Smooth muscle cell (in vitro differentiated cells): ENCODE measurements around the gene TIFAB. TPM values are rescaled to one million over a fixed set of nuclear protein-coding genes. Genes with fewer than 3 reads are reported as not detected.

ENCODE experiments used
- DNase-seq: peaks from one replicate; lab custom pipeline; 2025; ENCODE audit not compliant: unreplicated experiment; lab: John Stamatoyannopoulos, UW
- H2AFZ ChIP-seq: fragments of 200-600 bp; sonication (generic); 2 replicates; pipeline ENCODE4 v1.6.0; 2016; ENCODE audit warnings: antibody characterized with exemption, low read depth, mild to moderate bottlenecking
- H3F3A ChIP-seq: fragments of 200-600 bp; sonication (generic); 2 replicates; pipeline ENCODE4 v1.6.0; 2017; ENCODE audit warnings: antibody characterized with exemption, low read depth
- H3K27ac ChIP-seq: fragments of 200-600 bp; sonication (generic); 2 replicates; pipeline ENCODE4 v1.5.1; 2016; ENCODE audit warnings: low read depth, mild to moderate bottlenecking
- H3K27me3 ChIP-seq: fragments of 200-600 bp; sonication (generic); 2 replicates; pipeline ENCODE4 v1.6.1; 2016; ENCODE audit warnings: low read depth, mild to moderate bottlenecking
- H3K36me3 ChIP-seq: fragments of 200-600 bp; sonication (generic); 2 replicates; pipeline ENCODE4 v1.5.1; 2016; ENCODE audit warnings: low read depth
- H3K4me1 ChIP-seq: fragments of 200-600 bp; sonication (generic); 2 replicates; pipeline ENCODE4 v1.5.1; 2016; ENCODE audit warnings: low read depth
- H3K4me2 ChIP-seq: fragments of 200-600 bp; sonication (generic); 2 replicates; pipeline ENCODE4 v1.6.0; 2016; ENCODE audit warnings: mild to moderate bottlenecking
- H3K4me3 ChIP-seq: fragments of 200-600 bp; sonication (generic); 2 replicates; pipeline ENCODE4 v1.5.1; 2016; ENCODE audit warnings: mild to moderate bottlenecking
- H3K79me2 ChIP-seq: fragments of 200-600 bp; sonication (generic); 2 replicates; pipeline ENCODE4 v1.6.0; 2016; ENCODE audit warnings: low read depth, mild to moderate bottlenecking
- H3K9ac ChIP-seq: fragments of 200-600 bp; sonication (generic); 2 replicates; pipeline ENCODE4 v1.6.0; 2016; ENCODE audit warnings: low read depth
- H3K9me3 ChIP-seq: fragments of 200-600 bp; sonication (generic); replicated peaks from 2 replicates; pipeline ENCODE4 v1.5.1; 2016; ENCODE audit warnings: low read depth
- H4K20me1 ChIP-seq: fragments of 200-600 bp; sonication (generic); 2 replicates; pipeline ENCODE4 v1.6.0; 2016; ENCODE audit warnings: low read depth
- WGBS: methylation state at CpG from one replicate; pipeline ENCODE4 v1.1.7; 2016; ENCODE audit warnings: low lambda C conversion rate; 5-methylcytosine and 5-hydroxymethylcytosine counted together
- polyA plus RNA-seq: library from polyadenylated mRNA; unstranded; fragments of >200 nt; fragmentation: Nextera tagmentation; extraction: Ambion mirVana; gene quantifications from 2 replicates; pipeline ENCODE4 v1.2.1, GENCODE V29; 2016
- total RNA-seq: library from RNA; depleted of rRNA; stranded (reverse); fragments of >200 nt; gene quantifications from 2 replicates; pipeline ENCODE4 v1.2.3, GENCODE V29; 2014
- TF ChIP-seq, protein P1 (sequence below): fragments of 200-600 bp; sonication (generic); IDR thresholded peaks from 2 replicates; pipeline ENCODE4 v1.5.1; 2017; ENCODE audit warnings: borderline replicate concordance, mild to moderate bottlenecking, antibody characterized with exemption; ENCODE audit not compliant: insufficient read depth, poor library complexity, severe bottlenecking

Gene TIFAB
- total and polyA plus RNA-seq, 2 experiments from 2014 or later: 0.08 TPM; not detected in 1

DNA sequence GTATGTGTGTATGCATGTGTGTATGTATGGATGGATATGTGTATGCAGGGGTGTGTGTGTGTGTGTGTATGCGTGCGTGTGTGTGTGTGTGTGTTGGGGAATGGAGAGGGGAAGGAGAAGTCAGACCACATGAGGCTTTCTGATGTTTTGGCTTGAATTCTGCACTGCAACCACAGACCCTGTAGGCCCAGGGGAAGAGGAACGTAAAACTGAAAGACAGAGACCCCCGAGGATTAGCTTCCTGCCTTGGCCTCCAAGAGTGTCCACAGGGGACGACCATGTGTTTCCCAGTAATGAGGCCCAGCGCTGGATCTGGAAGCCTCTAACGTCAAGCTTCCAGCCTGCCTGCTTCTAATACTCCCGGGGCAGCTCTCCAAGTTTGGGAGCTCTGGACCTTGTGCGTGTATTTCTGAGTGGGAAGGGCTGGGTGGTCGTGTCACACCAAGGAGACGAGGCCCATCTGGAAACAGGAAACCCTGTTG lies 10.8 kb downstream of the TIFAB start:
- no peaks in the 10 kb centered on the region for H3K27me3 ChIP-seq
- no peak overlapping the region for H3K9ac ChIP-seq
- no peak overlapping the region for H2AFZ ChIP-seq
- 53% methylated on average over 11 of the region's 11 CpGs for WGBS
- peak overlapping the region; percentile 95 for H3K27ac ChIP-seq
- no peaks in the 10 kb centered on the region for H3K36me3 ChIP-seq
- TF ChIP-seq, protein P1, sequence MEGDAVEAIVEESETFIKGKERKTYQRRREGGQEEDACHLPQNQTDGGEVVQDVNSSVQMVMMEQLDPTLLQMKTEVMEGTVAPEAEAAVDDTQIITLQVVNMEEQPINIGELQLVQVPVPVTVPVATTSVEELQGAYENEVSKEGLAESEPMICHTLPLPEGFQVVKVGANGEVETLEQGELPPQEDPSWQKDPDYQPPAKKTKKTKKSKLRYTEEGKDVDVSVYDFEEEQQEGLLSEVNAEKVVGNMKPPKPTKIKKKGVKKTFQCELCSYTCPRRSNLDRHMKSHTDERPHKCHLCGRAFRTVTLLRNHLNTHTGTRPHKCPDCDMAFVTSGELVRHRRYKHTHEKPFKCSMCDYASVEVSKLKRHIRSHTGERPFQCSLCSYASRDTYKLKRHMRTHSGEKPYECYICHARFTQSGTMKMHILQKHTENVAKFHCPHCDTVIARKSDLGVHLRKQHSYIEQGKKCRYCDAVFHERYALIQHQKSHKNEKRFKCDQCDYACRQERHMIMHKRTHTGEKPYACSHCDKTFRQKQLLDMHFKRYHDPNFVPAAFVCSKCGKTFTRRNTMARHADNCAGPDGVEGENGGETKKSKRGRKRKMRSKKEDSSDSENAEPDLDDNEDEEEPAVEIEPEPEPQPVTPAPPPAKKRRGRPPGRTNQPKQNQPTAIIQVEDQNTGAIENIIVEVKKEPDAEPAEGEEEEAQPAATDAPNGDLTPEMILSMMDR: no peak
- no peak for DNase-seq
- no peaks in the 10 kb centered on the region for H3K79me2 ChIP-seq
- peaks cover 15% of the 10 kb centered on the region for H3F3A ChIP-seq
- no peak overlapping the region for H3K4me2 ChIP-seq
- H3K9me3 ChIP-seq: no peaks in the 10 kb centered on the region
- peaks cover 18% of the 10 kb centered on the region for H3K4me1 ChIP-seq
- H3K4me3 ChIP-seq: no peak overlapping the region
- H4K20me1 ChIP-seq: no peaks in the 10 kb centered on the region

DNA sequence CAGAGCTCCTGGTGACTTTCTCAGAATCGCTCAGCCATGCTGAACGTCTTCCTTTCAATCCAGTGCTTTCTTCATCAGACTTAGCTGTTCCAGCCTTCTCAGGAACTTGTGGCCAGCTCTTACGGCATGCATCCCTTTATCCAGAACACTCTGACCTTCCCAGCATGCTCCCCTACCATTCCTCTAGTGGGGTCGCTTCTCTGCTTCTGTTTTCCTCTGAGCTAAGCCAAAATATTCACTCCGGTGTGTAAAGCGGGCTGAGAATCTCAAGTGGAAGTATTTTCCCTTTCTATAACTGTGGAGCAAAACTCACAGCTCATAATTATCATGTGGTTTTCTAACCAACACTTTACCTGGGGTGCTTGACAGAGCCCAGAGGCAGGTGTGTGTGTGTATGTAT lies 11.2 kb downstream of the TIFAB start:
- H3F3A ChIP-seq: peaks cover 20% of the 10 kb centered on the region
- no peak overlapping the region for H3K4me3 ChIP-seq
- H3K9ac ChIP-seq: no peak overlapping the region
- H3K4me1 ChIP-seq: peaks cover 18% of the 10 kb centered on the region
- no peaks in the 10 kb centered on the region for H4K20me1 ChIP-seq
- peak overlapping the region; percentile 95 for H3K27ac ChIP-seq
- no peaks in the 10 kb centered on the region for H3K9me3 ChIP-seq
- no peaks in the 10 kb centered on the region for H3K27me3 ChIP-seq
- no peak overlapping the region for H2AFZ ChIP-seq
- 79% methylated on average over 6 of the region's 6 CpGs for WGBS
- TF ChIP-seq, protein P1: no peak
- H3K4me2 ChIP-seq: no peak overlapping the region
- no peaks in the 10 kb centered on the region for H3K79me2 ChIP-seq
- no peak for DNase-seq
- no peaks in the 10 kb centered on the region for H3K36me3 ChIP-seq

DNA sequence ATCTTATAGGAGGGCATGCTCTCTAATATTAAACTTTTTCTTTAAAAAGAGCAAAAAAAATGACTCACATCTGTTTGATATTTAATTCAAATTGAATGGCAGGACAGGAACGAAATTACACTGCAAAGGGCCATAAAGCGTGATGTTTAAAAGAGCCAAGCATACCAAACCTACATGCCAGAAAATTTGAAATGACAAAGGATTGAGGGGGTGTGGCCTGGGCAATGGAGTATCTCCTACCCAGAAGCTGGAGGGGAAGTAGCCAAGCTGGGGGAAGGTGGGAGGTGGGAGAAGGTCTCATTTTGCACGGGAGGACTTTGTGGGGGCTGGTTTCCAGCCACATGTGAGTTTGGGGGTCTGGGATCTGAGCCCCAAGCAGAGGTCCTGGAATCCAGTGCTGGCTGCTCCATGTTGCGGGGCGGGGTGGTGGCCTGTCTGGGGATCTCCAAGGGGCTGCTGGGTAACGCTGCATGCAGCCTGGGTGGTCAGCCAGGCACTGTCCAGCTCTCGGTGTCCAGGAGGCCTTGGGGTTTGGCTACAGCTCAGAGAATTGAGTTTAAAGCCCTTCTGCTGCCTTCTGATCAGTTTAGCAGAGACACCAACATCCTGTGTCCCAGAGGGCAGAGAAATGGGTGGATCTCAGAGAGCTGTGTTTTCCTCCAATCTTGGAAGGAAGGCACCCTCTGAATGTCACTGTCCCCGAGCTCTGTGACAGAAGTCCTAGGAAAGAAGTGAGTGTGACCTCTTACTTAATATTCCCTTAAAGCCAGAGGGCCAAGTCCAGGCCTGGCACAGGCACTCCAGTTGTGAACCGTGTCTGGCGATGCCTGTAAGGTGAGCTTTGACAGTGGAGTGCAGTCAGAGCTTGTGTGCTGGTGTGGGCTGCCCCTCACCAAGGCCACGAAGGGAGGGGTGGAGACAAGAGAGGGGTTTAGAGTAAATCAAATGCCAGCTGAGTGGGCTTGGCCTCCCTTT lies 12.6 kb downstream of the TIFAB start:
- peak overlapping the region; percentile 95 for H3K27ac ChIP-seq
- WGBS: 84% methylated on average over 11 of the region's 11 CpGs
- peaks cover 28% of the 10 kb centered on the region for H3F3A ChIP-seq
- H3K4me1 ChIP-seq: peaks cover 23% of the 10 kb centered on the region
- no peak for DNase-seq
- no peak overlapping the region for H3K4me2 ChIP-seq
- H2AFZ ChIP-seq: no peak overlapping the region
- no peaks in the 10 kb centered on the region for H3K9me3 ChIP-seq
- H3K79me2 ChIP-seq: no peaks in the 10 kb centered on the region
- TF ChIP-seq, protein P1: no peak
- no peaks in the 10 kb centered on the region for H4K20me1 ChIP-seq
- no peaks in the 10 kb centered on the region for H3K36me3 ChIP-seq
- H3K4me3 ChIP-seq: no peak overlapping the region
- no peak overlapping the region for H3K9ac ChIP-seq
- H3K27me3 ChIP-seq: no peaks in the 10 kb centered on the region
